Gastroesophageal sphincter (tissue), 3 donors: ENCODE measurements around the gene PCP2.

Experiments
- CTCF ChIP-seq, 4 experiments: fragments of 200-600 bp in 2 of 4; fragments of 450-650 bp in 2 of 4; sonication (generic) in 1 of 4; IDR thresholded peaks; one replicate each; pipeline ENCODE4 v1.5.1; 2017 to 2019; ENCODE audit warnings: antibody characterized with exemption in 4 of 4, mild to moderate bottlenecking in 2 of 4, moderate library complexity in 2 of 4
- POLR2AphosphoS5 ChIP-seq: sonication (generic); formaldehyde crosslinking; IDR thresholded peaks from one replicate; pipeline ENCODE4 v1.6.1; 2017; ENCODE audit warnings: antibody characterized with exemption

GRCh38 chr19:7645163-7645562, 11.6 kb upstream of the PCP2 start:
- TF ChIP-seq CTCF (IDR thresholded peaks at IDR 0.05): no peak
- TF ChIP-seq POLR2AphosphoS5: no peak
